Measurements from ENCODE around the gene PMPCA. TPM values are rescaled to one million over a fixed set of nuclear protein-coding genes. Genes with fewer than 3 reads are reported as not detected.

PMPCA gene
- total and polyA plus RNA-seq, 2 of the 8 experiments (the other 6 are each of a cell fraction or from before 2014, with no cell fraction given): 60.0 to 88.2 TPM

GRCh38 chr9:136376457-136376856, 34.0 kb upstream of the PMPCA start:
- POLR2A ChIA-PET (ENCODE audit: partially characterized antibody): interaction anchor here (1.5 to 7.2 kb wide), 8 partner anchors 10 to 25 kb away, joined by 5 to 43 read pairs (median 14); partner anchors contain the start of genes DNLZ and SNAPC4
- no peak overlapping the region for H4K91ac ChIP-seq (replicated peaks; ENCODE audit: insufficient read length, low read length)
- no peaks in the 10 kb centered on the region for H3K23me2 ChIP-seq (ENCODE audit: low read depth, low read length)

More at GRCh38 chr9:136376457-136376856, 34.0 kb upstream of the PMPCA start:
- Histone ChIP-seq H3K9ac (replicated peaks in 1 of 4; ENCODE audit: extremely low read depth in 1 of 4, low read depth in 3 of 4, low read length in 3 of 4) (no peak overlapping the region), H3K27me3 (replicated peaks in 1 of 4; ENCODE audit: control insufficient read depth in 3 of 4, extremely low read depth in 1 of 4, insufficient read depth in 3 of 4, low read length in 3 of 4) (no peaks in the 10 kb centered on the region), H2BK15ac (ENCODE audit: low read length) (no peak overlapping the region), H3K4me3 (ENCODE audit: extremely low read depth in 1 of 4, insufficient read depth in 2 of 4, low read depth in 3 of 4, low read length in 4 of 4) (no peak overlapping the region), H2AFZ (ENCODE audit: low read length) (no peak overlapping the region), H4K5ac (ENCODE audit: insufficient read length, low read depth, low read length) (no peak overlapping the region), H2BK120ac (replicated peaks; ENCODE audit: low read depth, low read length) (no peak overlapping the region), H3K56ac (replicated peaks; ENCODE audit: insufficient read length, low read depth, low read length) (no peak overlapping the region), H2BK20ac (ENCODE audit: low read length) (no peak overlapping the region), H4K20me1 (replicated peaks in 1 of 2; ENCODE audit: control insufficient read depth in 1 of 2, insufficient read depth in 2 of 2, low read length in 2 of 2) (peaks cover 5 to 9% of the 10 kb centered on the region in 2 experiments), H3K79me2 (ENCODE audit: control insufficient read depth in 1 of 2, insufficient read depth in 2 of 2, low read length in 2 of 2) (no peaks in the 10 kb centered on the region), H3K18ac (ENCODE audit: extremely low read depth, low read length) (no peak overlapping the region), H4K8ac (ENCODE audit: extremely low read depth, insufficient read depth, low read length) (peak overlapping the region; percentile 62; the same call in 1 of the 2 replicates), H3K4ac (replicated peaks; ENCODE audit: insufficient read length, low read depth, low read length) (no peak overlapping the region), H3K9me3 (ENCODE audit: insufficient read depth in 2 of 2, low read depth in 1 of 2, low read length in 1 of 2) (no peaks in the 10 kb centered on the region), H3K4me1 (replicated peaks in 1 of 4; ENCODE audit: control insufficient read depth in 3 of 4, insufficient read depth in 4 of 4, low read length in 3 of 4) (no peaks in the 10 kb centered on the region), H3K23ac (ENCODE audit: insufficient read length) (no peak overlapping the region), H3K79me1 (ENCODE audit: low read depth, low read length) (no peaks in the 10 kb centered on the region), H2AK5ac (ENCODE audit: low read depth, low read length) (no peak overlapping the region), H3K36me3 (ENCODE audit: control insufficient read depth in 2 of 4, insufficient read depth in 4 of 4, low read length in 3 of 4) (peaks cover 2 to 30% (median 13%) of the 10 kb centered on the region in 4 experiments; a peak in 7 of 8 replicates), H2BK5ac (ENCODE audit: low read depth, low read length) (no peak overlapping the region), H3K14ac (ENCODE audit: insufficient read length) (no peak overlapping the region), H3K27ac (ENCODE audit: low read depth, low read length) (no peak overlapping the region), H2BK12ac (ENCODE audit: low read depth, low read length) (no peak overlapping the region), H3K4me2 (ENCODE audit: insufficient read depth in 1 of 2, low read depth in 2 of 2, low read length in 2 of 2) (no peak overlapping the region)
- FAIRE-seq: no peak
- WGBS, 2 experiments (ENCODE audit: extremely low coverage in 1 of 2, insufficient coverage in 1 of 2, insufficient read length in 1 of 2, insufficient replicate concordance in 2 of 2, low coverage in 1 of 2, low lambda C conversion rate in 2 of 2, missing lambda C conversion rate in 1 of 2): 97% methylated on average over 4 of the region's 8 CpGs; no CpG with 5 or more reads in 1 of the 2 experiments
- TF ChIP-seq POLR2AphosphoS5 (IDR thresholded peaks at IDR 0.05; ENCODE audit: low read depth, low read length): peak; percentile 58; the same call in 1 of the 2 replicates
- TF ChIP-seq CEBPB (IDR thresholded peaks at IDR 0.05; ENCODE audit: low read depth, low read length): no peak
- CTCF ChIA-PET (ENCODE audit: partially characterized antibody): interaction anchor here (1.3 to 1.4 kb wide), 2 partner anchors 11 to 31 kb away, joined by 3 to 4 read pairs; no protein-coding TSS in a partner anchor
- no peak for DNase-seq (ENCODE audit: low read depth in 1 of 2, low spot score in 2 of 2)

Measured in H1 (cell line).